Fibroblast of gingiva (primary cell): ENCODE results near the gene HSD17B3.
"Not testable (repeated sequence)": the region's sequence is repeated elsewhere in the genome, so short reads cannot be mapped to it uniquely, and the experiment has no call there.

Experiments
- DNase-seq: peaks from one replicate; pipeline ENCODE4 v3.0.0-alpha.2; 2011; ENCODE audit warnings: low read depth

Gene HSD17B3

DNA sequence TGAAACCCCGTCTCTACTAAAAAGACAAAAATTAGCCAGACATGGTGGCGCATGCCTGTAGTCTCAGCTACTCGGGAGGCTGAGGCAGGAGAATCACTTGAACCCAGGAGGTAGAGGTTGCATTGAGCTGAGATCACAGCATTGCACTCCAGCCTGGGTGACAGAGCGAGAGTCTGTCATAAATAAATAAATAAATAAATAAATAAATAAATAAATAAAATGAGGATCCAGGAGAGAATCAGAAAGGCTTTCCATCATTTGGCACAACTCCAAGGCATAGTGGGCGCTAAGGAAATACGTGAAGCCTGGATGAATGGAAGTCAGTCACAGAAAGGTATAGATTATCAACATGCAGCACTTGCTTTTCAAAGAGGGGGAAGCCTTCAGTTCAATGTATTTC, 65.6 kb downstream of the HSD17B3 start:
- DNase-seq, result not testable (repeated sequence)

DNA sequence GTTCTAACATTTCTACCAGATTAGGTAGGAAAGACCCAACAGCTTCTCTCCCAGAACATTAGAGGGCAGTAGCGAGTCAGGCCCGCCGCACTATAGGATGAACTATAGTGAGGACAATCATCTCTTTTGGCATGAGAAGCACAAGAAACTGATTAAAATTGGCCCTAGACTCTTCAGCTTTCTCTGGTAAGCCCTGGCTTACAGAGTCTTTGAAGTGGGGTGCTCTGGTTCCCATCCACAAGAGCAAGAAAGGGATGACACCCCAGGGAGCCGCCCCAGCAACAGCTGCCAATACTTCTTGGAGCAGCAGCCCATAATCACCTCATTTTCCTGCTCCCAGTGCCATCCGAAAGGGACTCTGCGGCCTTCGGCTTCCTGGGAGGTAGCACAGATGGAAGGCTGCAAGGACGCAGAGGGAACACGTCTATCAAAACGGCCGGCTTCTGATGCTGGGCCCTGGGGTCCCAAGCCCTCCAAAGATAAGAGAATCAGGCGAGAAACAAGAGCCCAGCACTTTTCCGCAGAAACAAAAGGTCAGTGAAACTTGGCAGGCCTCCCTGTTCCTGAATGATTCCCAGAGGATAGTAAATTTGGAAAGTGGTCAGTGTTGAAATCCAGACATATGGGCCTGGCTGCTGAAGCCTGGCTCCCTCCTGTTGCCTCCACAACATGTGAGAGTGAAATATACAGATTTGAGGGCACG, 69.3 kb downstream of the HSD17B3 start:
- peak; percentile 75 for DNase-seq

DNA sequence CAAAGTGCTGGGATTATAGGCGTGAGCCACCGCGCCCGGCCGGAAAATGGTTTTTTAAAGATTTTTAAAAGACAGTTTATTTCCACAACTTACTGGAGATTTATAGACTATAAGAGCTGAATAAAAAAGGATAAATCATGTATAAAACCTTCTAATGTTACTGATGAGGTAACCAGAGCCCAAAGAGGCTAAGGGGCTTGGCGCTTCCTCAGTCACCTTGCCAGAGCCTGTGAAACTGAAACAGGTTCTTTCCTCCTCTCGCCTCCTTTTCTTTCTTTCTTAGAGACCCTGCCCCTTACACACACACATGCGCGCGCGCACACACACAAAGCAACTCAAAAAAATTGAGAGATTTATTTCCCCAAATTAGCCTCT, 69.8 kb downstream of the HSD17B3 start:
- DNase-seq, result no peak

DNA sequence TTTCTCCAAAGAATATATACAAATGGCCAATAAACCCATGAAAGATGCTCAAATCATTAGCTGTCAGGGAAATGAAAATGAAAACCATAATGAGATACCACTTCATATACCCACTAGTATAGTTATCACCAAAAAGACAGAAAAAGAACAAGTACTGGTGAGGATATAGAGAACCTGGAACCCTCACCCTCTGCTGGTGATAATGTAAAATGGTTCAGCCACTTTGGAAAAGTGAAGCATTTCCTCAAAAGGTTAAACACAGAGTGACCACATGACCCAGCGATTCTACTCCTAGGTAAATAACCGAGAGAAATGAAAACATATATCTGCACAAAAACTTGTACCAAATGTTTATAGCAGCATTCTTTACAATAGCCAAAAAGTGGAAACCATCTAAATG, 72.0 kb downstream of the HSD17B3 start:
- DNase-seq, result no peak

DNA sequence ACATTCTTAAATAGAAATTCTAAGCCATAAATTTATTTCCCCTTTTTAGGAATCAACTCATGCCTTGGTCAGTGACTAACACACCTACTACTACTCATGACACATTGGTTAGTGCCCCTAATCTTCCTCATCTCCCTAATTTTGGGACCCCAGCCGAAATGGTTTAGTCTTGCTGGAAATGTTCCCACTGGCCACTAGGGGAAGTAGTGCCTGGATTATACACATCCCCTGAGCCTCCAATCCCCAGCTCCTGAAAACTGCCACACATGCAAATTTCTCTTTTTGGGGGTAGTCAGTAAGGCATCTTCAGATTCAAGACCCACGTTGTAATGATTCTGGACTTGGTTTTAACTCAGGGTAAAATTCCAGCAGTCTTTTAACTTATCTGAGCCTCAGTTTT, 79.8 kb downstream of the HSD17B3 start:
- DNase-seq, result no peak

DNA sequence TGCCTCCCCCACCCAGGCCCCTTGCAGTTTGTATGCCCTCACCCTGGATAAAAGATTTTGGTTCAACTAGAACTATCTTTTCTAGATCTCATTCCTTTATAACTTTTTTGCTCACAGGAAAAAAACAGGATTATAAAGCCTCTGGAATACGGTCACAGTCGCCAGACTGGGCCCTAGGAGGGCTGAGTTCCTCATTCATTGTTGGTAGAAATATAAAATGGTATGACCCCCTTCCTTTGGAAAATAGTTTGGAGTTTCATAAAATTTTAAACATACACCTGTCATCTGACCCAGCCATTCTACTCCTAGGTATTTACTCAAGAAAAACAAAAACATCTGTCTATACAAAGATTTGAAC, 82.1 kb downstream of the HSD17B3 start:
- no peak for DNase-seq

DNA sequence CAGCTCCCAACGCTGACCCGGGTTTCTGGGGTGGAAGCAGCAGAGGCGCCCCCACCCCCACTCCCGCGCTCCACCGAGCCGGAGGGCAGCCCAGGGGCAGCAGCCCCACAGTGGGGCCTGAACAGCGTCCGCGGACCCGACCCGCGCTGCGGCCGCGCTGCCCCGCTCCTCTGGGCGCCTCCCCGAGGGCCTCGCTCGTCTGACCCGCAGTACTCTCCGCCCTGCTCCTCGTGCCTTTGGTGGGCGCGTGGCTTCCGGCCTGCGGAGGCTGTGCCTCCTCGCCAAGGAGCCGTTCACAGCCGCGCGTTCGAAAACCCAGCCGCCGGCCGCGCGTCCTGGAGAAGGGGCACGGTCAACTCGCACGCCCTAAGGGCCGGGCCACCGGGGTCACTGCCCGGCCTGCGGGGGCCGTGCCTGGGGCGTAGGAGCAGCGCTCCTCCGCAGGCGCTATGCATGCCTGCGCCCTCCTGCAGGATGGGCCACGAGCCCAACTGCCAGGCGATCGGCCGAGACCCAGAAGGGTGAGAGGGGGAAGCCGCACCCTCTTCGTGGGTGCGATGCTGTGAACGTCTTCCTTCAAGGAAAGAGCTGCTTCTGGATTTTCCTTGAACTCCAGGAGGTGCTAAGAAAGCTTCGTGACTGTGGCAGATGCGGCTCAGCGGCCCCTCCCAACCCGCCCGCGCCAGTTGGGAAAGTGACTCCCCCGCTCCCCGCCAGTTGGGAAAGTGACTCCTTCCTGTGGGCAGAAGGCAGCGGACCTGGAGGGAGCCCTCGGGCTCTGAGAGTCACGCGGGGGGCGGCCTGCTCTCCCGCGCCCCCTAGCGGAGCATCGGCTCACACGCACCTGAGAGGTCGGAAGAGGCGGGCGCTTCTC, 82.7 kb downstream of the HSD17B3 start:
- peak; percentile 51 for DNase-seq

DNA sequence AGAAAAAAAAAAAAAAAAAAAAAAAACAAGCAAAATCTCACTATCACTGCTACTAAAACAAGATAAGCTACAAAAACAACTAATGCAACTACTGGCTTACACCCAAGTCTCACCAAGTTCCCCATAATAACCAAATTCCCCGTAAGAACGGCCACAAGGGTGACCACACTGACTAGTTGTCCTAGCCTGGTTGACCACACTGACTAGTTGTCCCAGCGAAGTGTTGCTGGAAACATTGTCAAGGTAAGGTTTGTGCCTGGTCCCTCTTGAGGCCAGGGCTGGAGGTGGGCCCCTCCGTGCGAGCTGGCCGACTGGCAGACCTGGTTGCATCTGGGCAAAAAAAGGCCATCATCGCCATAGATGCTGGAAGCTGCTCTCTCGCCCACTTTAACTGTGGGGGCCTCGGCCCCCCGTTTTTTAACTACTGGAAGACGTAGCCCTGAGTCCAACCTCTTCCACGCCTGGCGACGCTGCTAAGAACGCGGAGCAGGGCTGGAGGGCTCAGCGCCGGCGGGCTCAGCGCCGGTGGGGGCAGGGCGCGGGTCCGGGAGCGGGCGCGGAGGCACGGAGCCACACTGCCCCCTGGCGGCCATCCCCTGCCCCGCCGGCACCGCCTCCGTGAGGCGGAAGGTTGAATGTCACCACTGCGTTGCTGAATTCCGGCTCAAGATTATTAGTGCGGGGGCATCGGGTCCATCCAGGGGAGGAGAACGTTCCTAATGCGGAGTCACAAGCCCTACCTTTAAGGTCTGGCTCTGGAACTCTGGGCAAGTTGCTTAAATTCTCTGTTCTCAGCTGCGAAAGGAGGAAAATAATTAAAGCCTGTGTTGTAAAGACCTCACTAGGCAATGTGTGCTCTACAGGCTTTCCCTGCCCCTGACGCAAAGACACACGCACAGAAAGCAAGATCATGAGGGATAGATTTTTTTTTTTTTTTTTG, 84.0 kb downstream of the HSD17B3 start:
- peak; percentile 52 for DNase-seq

DNA sequence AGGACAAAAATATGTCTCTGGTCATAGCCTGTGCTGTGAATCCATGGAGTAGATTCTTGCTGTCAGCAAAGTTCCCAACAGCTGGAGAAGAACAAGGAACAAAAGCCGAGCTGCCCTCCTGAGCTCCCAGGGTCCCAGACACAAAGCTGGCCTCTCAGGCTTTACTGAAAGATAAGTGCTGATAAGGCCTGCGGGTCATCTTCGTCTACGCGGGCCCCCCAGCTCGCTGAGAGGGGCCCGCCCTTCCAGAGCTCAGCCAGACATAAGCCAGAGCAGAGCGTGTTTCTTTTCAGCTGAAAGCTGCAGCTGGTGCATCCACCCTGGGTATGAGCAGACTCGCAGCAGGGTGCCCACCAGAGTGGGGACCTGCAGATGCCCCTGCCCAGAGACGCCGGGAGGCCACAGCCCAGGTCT, 84.7 kb downstream of the HSD17B3 start:
- no peak for DNase-seq

DNA sequence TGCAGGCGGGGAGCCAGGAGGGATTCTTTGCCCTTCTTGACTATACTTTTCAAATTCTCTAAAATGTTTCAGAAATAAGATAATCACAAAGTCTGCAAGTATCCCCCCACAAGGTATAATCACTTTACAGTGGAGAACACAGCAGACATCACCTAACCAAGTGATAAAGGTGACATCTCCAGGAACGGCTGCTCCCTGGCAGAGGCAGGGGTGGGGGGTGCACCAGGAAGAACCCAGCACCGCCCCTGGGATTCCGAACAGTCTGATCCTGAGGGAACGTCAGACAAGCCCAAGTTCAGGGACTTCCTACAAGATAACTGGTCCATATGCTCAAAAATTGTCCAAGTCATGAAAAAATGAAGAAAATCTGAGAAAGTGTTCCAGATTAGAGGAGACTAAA, 85.4 kb downstream of the HSD17B3 start:
- DNase-seq, result no peak

DNA sequence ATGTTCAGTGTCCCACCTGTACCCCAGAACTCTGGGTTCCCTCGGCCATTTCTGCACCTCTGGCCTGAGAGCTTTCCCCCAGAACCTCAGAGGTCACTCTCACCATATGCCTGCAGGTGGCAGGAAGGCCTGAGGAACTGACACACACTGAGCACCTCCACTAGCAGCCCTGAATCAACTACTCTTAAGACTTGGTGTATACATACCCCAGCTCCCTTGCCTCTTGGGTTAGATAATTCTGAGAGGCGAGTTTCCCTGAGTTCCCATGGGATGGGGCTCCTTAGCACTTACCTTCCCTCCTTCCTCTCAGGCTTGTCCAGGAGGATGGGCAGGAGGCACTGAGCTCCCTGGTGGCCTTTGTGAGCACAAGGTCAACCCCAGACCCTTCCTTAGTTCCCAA, 86.1 kb downstream of the HSD17B3 start:
- no peak for DNase-seq

DNA sequence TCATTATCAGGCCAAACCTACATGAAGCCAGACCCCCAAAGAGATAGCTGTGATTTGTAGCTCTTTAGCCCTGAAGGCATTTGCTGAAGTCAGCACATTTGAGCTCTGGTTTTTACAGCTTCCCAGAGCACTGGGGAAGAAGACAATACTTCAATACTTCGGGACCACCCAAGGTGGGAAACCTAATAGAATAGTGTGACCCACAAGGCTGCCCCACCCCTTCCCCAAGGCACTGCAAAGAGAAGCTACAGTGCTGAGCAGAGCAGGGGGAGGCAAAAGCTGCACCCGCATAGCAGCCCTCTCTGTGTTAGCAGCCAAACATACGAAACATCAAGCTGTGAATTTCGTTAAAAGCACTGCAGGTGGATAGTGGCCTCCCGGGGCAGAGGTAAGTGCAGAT, 87.3 kb downstream of the HSD17B3 start:
- no peak for DNase-seq

DNA sequence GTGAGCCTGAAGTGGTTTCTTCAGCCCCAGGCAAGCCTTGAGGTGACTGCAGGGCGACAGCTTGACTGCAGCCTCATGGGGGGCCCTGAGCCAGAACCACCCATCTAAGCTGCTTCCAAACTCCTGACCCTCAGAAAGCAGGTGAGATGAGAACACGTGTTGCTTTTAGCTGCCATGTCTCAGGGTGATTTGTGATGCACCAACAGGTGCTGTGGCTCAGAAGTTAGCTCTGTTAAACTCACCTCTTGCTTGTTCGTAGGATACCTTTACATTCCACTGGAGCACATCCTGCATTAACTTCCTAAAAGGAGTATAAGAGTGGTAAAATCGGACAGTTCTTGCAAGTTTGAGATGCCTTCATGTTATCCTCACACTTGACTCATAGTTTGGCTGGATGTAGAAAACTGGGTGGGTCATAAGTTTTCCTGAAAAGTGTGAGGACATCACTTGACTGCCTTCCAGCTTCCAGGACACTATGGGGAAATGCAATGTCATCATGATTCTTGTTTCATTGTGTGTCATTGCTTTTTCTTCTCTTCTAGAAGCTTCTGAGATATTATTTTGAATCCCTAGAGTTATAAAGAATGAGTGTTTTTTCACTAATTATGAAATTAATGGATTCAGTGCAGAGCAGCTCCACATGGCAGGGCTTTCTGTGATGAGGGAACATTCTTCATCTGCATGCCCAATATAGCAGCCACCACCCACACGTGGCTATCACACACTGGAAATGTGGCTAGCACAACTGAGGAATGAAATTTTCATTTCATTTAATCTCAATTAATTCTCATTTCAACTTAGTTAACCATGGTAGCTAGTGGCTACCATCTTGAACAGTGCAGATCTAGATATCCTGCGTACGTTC, 92.3 kb downstream of the HSD17B3 start:
- DNase-seq, result peak; percentile 93

DNA sequence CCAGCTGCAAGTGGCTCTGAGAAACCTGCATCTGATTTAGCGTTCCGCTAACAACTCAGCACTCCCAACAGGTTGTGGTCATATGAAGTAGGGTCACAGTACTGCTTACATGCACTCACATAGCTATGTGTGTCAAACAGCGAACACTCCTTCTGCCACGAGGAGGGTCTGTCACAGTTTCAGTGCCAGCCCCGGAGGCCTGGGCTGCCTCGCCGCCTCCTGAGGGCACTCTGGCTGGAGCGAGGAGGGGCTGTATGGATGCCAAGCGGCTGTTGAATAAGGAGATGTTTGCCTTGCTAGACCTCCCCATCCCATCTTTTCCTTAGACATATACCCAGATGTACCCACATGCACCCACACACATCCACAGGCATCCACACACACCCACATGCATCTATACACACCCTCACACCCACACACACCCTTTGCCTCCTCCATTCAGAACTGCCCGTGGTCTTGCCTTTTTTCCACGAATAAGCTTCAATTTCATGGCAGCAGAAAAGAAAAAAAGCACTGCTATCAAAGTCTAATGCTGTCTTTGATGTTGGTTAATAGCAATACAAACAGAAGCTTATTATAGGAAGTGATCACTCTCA, 95.7 kb downstream of the HSD17B3 start:
- DNase-seq, result no peak

DNA sequence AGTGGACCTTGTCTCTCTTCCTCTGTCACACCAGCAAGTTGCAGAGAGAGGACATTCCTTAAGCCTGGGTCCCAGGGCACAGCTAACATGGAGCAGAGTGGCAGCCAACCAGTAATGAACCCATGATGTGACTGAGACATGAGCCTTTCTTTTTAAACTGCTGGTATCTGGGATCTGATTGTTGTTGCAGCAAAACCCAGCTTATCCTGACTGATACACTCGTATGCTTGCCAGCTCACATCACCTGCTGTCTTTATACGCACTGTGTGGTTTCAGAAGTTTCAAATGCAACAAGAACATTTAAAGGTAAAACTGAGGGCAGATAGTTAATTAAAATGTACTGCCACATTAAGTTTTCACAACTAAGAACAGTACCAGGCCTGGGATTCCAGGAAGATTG, 97.1 kb downstream of the HSD17B3 start:
- no peak for DNase-seq

DNA sequence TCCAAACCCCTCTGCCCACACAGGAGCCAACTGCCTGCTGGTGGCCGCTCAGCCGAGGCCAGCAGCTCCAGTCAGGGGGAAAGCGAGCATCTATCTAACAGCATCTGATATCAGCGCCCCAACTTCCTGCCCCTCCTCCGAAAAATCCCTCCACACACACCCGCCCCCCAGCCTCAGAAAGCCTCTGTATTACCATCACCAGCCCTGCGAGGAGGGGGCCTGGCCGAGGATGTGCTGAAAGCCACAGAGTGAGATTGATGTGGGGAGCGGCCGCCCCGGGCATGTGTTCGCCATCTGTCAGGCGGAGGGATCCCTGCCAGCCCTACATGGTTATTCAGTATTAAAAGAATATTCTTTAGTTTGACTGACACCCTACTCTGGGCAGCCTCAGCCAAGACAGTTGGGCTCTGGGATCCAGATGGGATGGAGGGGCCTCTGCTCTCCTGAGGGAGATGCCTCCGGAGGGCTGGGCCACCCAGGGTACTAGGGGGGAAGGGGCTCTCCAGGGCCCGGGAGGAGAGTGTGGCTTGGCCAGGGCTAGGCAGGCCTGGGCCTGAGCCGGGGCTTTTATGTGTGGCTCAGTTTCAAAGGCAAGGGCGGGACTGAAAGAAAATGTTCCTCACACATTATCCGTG, 98.0 kb downstream of the HSD17B3 start:
- peak; percentile 37 for DNase-seq

DNA sequence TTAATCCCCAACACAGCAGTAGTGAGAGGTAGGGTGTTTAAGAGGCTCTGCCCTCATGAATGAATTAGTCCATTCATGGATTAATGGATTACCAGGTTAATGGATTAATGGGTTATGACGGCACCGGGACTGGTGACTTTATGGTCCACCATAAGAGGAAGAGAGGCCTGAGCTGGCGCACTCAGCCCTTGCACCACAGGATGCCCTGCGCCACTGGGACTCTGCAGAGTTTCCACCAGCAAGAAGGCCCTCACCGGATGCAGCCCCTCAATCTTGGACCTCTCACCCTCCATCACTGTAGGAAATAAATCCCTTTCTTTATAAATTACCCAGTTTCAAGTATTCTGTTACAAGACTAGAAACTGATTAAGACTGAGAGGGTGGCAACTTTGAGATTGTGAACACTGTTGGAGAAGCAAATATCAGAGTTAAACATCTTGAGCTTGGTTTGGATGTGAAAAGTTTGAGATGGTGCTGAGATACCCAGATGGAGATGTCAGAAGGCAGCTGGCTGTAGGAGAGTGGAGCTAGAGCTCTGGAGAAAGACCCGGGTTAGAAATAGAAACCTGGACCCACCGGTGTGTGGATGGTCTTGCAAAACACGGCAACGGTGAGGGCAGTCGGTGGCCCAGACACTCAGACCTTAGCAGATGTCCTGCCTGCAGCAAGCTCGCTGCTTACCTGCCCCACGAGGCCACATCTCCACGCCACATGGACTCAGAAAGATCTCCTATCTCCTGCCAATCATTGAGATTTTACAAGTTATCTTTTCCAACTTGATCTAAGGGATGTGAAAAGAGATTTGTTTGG, 98.8 kb downstream of the HSD17B3 start:
- DNase-seq, result no peak

DNA sequence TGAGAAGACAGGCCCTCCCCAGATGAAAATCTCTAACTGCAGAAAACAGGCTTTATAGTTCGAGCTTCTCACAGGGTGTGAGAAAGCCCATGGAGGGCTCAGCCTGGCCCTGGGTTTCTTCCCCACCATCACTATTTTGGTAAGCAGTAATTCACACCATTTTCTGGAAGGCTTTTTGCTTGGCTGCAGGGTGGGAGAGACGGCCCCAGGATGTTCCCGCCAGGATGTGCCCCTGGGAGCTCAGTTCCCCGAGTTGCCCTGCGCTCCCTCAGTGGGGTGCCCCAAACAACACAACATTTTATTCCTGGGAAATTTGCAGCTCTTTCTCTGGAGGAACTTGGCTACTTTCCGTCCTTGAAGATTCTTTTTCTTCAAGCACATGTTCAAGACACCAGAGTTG, 100.8 kb downstream of the HSD17B3 start:
- no peak for DNase-seq

DNA sequence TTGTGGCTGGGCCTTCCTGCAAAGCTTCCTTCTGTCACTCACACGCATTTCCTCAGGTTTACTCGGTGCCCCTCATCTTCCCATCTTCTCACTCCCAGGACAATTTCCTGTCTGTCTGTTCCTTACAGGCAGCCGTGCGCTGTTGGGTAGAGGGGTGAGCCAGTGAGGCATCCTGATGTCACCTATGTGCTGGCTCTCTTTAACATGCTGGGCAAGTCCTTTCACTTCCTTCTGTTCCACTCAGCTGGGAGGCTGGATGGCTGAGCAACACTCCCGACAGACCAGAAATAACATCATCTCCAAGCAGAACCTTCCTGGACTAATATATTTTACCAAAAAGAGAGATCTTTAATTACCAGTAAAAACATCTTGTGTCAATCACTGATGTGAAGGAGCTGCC, 103.0 kb downstream of the HSD17B3 start:
- no peak for DNase-seq

DNA sequence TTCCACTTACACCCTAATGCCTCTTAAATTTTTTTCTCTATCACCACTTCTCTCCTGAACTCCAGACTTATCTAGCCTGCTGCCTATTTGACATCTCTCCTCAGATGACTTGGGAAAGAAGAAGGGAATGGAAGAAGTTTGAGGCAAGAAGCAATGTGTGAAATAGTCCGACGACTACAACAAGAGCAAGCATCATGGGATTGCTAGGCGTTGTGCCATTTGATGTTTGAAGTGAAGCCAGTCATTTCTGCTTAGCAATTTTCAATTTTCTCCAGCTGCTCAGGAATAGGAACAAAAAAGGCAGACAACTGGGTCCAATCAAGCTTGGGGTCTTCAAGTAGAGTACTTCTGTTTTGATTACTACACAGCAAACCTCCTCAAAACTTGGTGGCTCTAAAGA, 106.4 kb downstream of the HSD17B3 start:
- no peak for DNase-seq
